ENCODE measurements around the gene MBOAT1. TPM values are rescaled to one million over a fixed set of nuclear protein-coding genes. Genes with fewer than 3 reads are reported as not detected.
"Not testable (repeated sequence)": the region's sequence is repeated elsewhere in the genome, so short reads cannot be mapped to it uniquely, and the experiment has no call there.

Gene MBOAT1
- total RNA-seq, 1 donor from 2014 or later = 6.4 TPM

GRCh38 chr6:20182069-20182468 is 30.2 kb downstream of the MBOAT1 start:
- H3K9me3 ChIP-seq (ENCODE audit: insufficient read depth, low read depth, low read length) = no peaks in the 10 kb centered on the region
- H3K27me3 ChIP-seq (ENCODE audit: insufficient read depth, low read length) = no peaks in the 10 kb centered on the region
- no peak overlapping the region for H3K4me3 Mint-ChIP-seq (ENCODE audit: unreplicated experiment)
- H3K27ac ChIP-seq (ENCODE audit: low read depth, low read length) = no peak overlapping the region
- no peaks in the 10 kb centered on the region for H3K27me3 Mint-ChIP-seq (ENCODE audit: low read depth, unreplicated experiment)
- no peaks in the 10 kb centered on the region for H3K36me3 ChIP-seq (ENCODE audit: insufficient read depth, low read length)
- peaks cover 1% of the 10 kb centered on the region for H3K36me3 Mint-ChIP-seq (ENCODE audit: low read depth, unreplicated experiment)
- H3K9ac ChIP-seq (ENCODE audit: low read length) = no peak overlapping the region
- peaks cover 8% of the 10 kb centered on the region for H3K9me3 Mint-ChIP-seq (ENCODE audit: unreplicated experiment)
- no peak overlapping the region for H3K4me2 ChIP-seq (ENCODE audit: low read length)
- no peak for TF ChIP-seq CTCF (IDR thresholded peaks at IDR 0.05; ENCODE audit: insufficient read depth, low read depth, low read length)
- no peak for TF ChIP-seq EZH2 (IDR thresholded peaks at IDR 0.05; ENCODE audit: insufficient read depth, low read length)
- H2AFZ ChIP-seq (ENCODE audit: low read depth, low read length) = no peak overlapping the region
- no peak overlapping the region for H3K4me3 ChIP-seq (ENCODE audit: insufficient read depth, low read depth, low read length)
- no peaks in the 10 kb centered on the region for H4K20me1 ChIP-seq (ENCODE audit: insufficient read depth, low read length)
- no peak overlapping the region for H3K27ac Mint-ChIP-seq (ENCODE audit: unreplicated experiment)
- H3K79me2 ChIP-seq (ENCODE audit: insufficient read depth, low read length) = no peaks in the 10 kb centered on the region
- DNase-seq (ENCODE audit: low read depth) = no peak
- H3K4me1 ChIP-seq (ENCODE audit: insufficient read depth, low read length) = no peaks in the 10 kb centered on the region
- no peak for FAIRE-seq
- peaks cover 7% of the 10 kb centered on the region for H3K4me1 Mint-ChIP-seq (ENCODE audit: low read depth, unreplicated experiment)

- H3K4me2 ChIP-seq (ENCODE audit: low read length) = no peak overlapping the region
- H3K36me3 ChIP-seq (ENCODE audit: insufficient read depth, low read length) = no peaks in the 10 kb centered on the region
- Mint-ChIP-seq H3K36me3 (ENCODE audit: low read depth, unreplicated experiment) (no peaks in the 10 kb centered on the region), H3K4me1 (ENCODE audit: low read depth, unreplicated experiment) (peaks cover 2% of the 10 kb centered on the region), H3K9me3 (ENCODE audit: unreplicated experiment) (peaks cover 6% of the 10 kb centered on the region), H3K27me3 (ENCODE audit: low read depth, unreplicated experiment) (no peaks in the 10 kb centered on the region), H3K27ac (ENCODE audit: unreplicated experiment) (no peak overlapping the region), H3K4me3 (ENCODE audit: unreplicated experiment) (no peak overlapping the region)
- no peak overlapping the region for H3K9ac ChIP-seq (ENCODE audit: low read length)
- TF ChIP-seq CTCF (IDR thresholded peaks at IDR 0.05; ENCODE audit: insufficient read depth, low read depth, low read length) = no peak
- no peak for TF ChIP-seq EZH2 (IDR thresholded peaks at IDR 0.05; ENCODE audit: insufficient read depth, low read length)
- H3K9me3 ChIP-seq (ENCODE audit: insufficient read depth, low read depth, low read length) = no peaks in the 10 kb centered on the region
- no peaks in the 10 kb centered on the region for H3K4me1 ChIP-seq (ENCODE audit: insufficient read depth, low read length)
- no peak overlapping the region for H3K27ac ChIP-seq (ENCODE audit: low read depth, low read length)
- H3K79me2 ChIP-seq (ENCODE audit: insufficient read depth, low read length) = no peaks in the 10 kb centered on the region
- no peaks in the 10 kb centered on the region for H4K20me1 ChIP-seq (ENCODE audit: insufficient read depth, low read length)
- DNase-seq (ENCODE audit: low read depth) = no peak
- no peaks in the 10 kb centered on the region for H3K27me3 ChIP-seq (ENCODE audit: insufficient read depth, low read length)
- no peak overlapping the region for H2AFZ ChIP-seq (ENCODE audit: low read depth, low read length)
- no peak for FAIRE-seq
- H3K4me3 ChIP-seq (ENCODE audit: insufficient read depth, low read depth, low read length) = no peak overlapping the region
Measured at GRCh38 chr6:20180935-20181334, 31.3 kb downstream of the MBOAT1 start.

GRCh38 chr6:20179287-20180045 is 32.8 kb downstream of the MBOAT1 start:
- not testable (repeated sequence) for H3K27ac ChIP-seq (ENCODE audit: low read depth, low read length); FAIRE-seq; H3K4me1 Mint-ChIP-seq (ENCODE audit: low read depth, unreplicated experiment); H3K36me3 Mint-ChIP-seq (ENCODE audit: low read depth, unreplicated experiment); H3K4me2 ChIP-seq (ENCODE audit: low read length); H3K27me3 ChIP-seq (ENCODE audit: insufficient read depth, low read length); H4K20me1 ChIP-seq (ENCODE audit: insufficient read depth, low read length); DNase-seq (ENCODE audit: low read depth); H3K4me3 ChIP-seq (ENCODE audit: insufficient read depth, low read depth, low read length); H3K4me1 ChIP-seq (ENCODE audit: insufficient read depth, low read length); H3K9me3 ChIP-seq (ENCODE audit: insufficient read depth, low read depth, low read length); H3K36me3 ChIP-seq (ENCODE audit: insufficient read depth, low read length); H3K79me2 ChIP-seq (ENCODE audit: insufficient read depth, low read length); H3K4me3 Mint-ChIP-seq (ENCODE audit: unreplicated experiment); H2AFZ ChIP-seq (ENCODE audit: low read depth, low read length); H3K9me3 Mint-ChIP-seq (ENCODE audit: unreplicated experiment); H3K27ac Mint-ChIP-seq (ENCODE audit: unreplicated experiment); H3K9ac ChIP-seq (ENCODE audit: low read length); H3K27me3 Mint-ChIP-seq (ENCODE audit: low read depth, unreplicated experiment)

All from astrocyte (in vitro differentiated cells and primary cell).